NCI-H2107 treated with DMSO at 0.1 percent for 48 hours (cell line): ENCODE measurements around the gene TECPR2.
"Not testable (repeated sequence)": the region's sequence is repeated elsewhere in the genome, so short reads cannot be mapped to it uniquely, and the experiment has no call there.

Experiments used
- DNase-seq: peaks from one replicate; lab custom pipeline; 2025; ENCODE audit not compliant: unreplicated experiment; lab: John Stamatoyannopoulos, UW

The TECPR2 gene

GRCh38 chr14:102362545-102363181 lies at the start of gene TECPR2, which contains the start of gene CINP:
Gene TECPR2 (plus strand): TSS chr14:102362941. CDS start chr14:102376722, 13,781 bp downstream.
Gene CINP (minus strand): TSS chr14:102362890. CDS start chr14:102362851, 39 bp downstream.
- DNase-seq: peak; percentile 97

GRCh38 chr14:102314242-102315011 lies 48.3 kb upstream of the TECPR2 start:
- DNase-seq: peak; percentile 81

GRCh38 chr14:102315121-102315520 lies 47.6 kb upstream of the TECPR2 start:
- DNase-seq: no peak

GRCh38 chr14:102316338-102316742 lies 46.4 kb upstream of the TECPR2 start:
- DNase-seq: peak; percentile 83

GRCh38 chr14:102316743-102317563 lies 45.8 kb upstream of the TECPR2 start:
- DNase-seq: peak; percentile 93

GRCh38 chr14:102317564-102318248 lies 45.0 kb upstream of the TECPR2 start:
- peak; percentile 71 for DNase-seq

GRCh38 chr14:102318781-102319276 lies 43.9 kb upstream of the TECPR2 start:
- no peak for DNase-seq

GRCh38 chr14:102319351-102320032 lies 43.2 kb upstream of the TECPR2 start, which contains the start of gene ZNF839:
Gene ZNF839 (plus strand): TSS chr14:102319746. CDS start chr14:102319766, 20 bp downstream.
- DNase-seq: peak; percentile 76

- no peak for DNase-seq
Observed at GRCh38 chr14:102320033-102320660, 42.6 kb upstream of the TECPR2 start.

GRCh38 chr14:102320671-102321455 lies 41.9 kb upstream of the TECPR2 start:
- DNase-seq: no peak

GRCh38 chr14:102321456-102322422 lies 41.0 kb upstream of the TECPR2 start:
- DNase-seq: no peak

GRCh38 chr14:102323102-102323501 lies 39.6 kb upstream of the TECPR2 start:
- peak; percentile 23 for DNase-seq

- DNase-seq: no peak
Observed at GRCh38 chr14:102325791-102326345, 36.9 kb upstream of the TECPR2 start.

- no peak for DNase-seq
Observed at GRCh38 chr14:102326583-102326982, 36.2 kb upstream of the TECPR2 start.

- DNase-seq: not testable (repeated sequence)
Observed at GRCh38 chr14:102329381-102329780, 33.4 kb upstream of the TECPR2 start.

- DNase-seq: no peak
Observed at GRCh38 chr14:102330806-102331205, 31.9 kb upstream of the TECPR2 start.

GRCh38 chr14:102333390-102333789 lies 29.4 kb upstream of the TECPR2 start:
- DNase-seq: no peak
